HG03565 (cell line): ENCODE results near the gene SAMM50.
"Not testable (repeated sequence)": the region's sequence is repeated elsewhere in the genome, so short reads cannot be mapped to it uniquely, and the experiment has no call there.

Experiments
- ATAC-seq: cut with Tn5 transposase; IDR thresholded peaks from one replicate; pipeline ENCODE4 v1.9.1; 2021; ENCODE audit warnings: mild to moderate bottlenecking, moderate library complexity; ENCODE audit not compliant: unreplicated experiment

The SAMM50 gene

DNA sequence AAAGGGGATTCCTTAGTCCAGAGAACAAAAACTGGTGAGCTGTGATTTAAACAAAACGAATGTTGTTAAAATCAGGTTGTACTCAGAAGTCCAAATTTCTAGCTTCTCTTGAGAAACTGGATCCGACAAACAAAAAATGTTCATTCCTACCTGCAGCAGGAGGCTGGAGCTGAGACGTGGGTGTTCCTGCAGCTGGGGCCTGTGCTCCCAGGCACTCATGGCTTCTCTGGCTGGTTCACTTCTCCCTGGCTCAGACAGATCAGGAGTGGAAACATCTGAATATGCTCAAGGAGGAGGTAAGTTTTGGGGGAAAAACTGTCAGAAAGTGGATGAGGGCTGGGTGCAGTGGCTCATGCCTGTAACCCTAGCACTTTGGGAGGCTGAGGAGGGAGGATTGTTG, 44.1 kb downstream of the SAMM50 start:
- ATAC-seq = no peak

DNA sequence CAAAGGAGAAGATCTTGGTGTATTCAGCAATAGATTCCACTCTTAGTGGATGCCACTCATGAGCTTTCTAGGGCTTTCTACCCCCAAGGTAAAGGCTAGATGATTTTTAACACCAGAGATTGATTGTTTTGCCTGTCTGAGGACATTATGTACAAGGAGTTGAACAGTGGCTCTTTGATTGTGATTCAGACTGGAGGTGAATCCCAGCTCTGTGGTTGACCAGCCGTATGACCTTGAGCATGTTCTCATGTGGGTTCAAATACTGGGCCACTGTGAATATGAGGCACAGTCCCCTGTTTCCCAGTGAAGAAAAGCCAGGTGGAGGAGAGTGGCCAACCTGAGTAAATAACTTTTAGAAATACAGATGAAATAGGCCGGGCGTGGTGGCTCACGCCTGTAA, 44.9 kb downstream of the SAMM50 start:
- ATAC-seq = no peak

DNA sequence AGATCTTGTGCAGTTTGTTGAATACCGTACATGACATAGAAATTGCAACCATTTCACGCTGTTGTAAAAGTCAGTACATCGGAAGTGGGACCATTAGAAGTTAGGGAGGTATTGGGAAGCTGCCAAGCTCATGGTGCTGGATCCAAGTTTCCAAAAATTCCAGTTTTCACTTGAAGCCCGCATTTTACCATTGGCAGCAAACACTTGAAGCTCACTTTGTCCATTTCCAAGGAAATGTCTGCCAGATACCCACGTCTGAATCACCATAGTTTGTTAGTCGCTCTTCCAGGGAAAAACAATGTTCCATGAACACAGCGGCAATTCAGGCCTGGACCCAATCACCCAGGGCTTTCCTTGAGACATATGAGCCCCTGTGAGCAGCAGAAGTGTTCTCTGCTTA, 46.3 kb downstream of the SAMM50 start:
- ATAC-seq = no peak

DNA sequence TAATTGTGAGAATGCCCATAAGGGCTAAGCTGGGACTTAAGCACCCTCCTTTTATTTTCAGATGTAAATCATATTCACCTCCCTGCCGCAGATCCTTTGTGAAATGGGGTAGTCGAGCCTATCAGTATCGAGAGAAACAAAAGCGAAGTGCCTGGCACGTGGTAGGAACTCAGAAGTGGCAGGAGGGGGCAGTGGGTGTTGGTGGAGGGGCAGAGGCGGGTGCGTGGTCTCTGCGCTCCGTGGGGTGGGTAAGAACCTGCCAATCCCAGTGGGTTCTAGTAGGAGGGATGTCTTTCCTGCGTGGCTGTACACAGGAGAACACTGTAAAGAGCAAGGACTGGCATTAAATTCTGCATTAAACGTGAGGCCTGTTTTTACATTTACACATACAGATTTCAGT, 47.1 kb downstream of the SAMM50 start:
- ATAC-seq = no peak

DNA sequence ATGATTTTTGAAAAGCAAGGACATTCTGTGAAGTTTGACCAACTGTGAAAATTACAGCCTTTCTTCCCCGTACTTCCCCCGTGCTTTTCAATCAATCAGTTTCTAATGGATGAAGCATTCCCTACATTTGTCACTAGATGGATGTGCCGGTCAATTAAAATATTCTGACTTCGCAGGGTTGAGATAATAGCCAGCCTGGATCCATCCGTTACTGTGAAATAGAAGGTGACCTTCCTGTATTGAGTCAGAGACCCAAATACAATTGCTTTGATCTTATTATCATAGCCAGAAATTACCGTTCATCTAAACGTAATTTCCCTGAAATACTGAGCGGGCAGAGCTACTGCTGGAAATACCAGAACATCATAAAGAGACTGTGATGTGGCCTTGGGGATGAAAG, 47.8 kb downstream of the SAMM50 start:
- ATAC-seq = no peak

DNA sequence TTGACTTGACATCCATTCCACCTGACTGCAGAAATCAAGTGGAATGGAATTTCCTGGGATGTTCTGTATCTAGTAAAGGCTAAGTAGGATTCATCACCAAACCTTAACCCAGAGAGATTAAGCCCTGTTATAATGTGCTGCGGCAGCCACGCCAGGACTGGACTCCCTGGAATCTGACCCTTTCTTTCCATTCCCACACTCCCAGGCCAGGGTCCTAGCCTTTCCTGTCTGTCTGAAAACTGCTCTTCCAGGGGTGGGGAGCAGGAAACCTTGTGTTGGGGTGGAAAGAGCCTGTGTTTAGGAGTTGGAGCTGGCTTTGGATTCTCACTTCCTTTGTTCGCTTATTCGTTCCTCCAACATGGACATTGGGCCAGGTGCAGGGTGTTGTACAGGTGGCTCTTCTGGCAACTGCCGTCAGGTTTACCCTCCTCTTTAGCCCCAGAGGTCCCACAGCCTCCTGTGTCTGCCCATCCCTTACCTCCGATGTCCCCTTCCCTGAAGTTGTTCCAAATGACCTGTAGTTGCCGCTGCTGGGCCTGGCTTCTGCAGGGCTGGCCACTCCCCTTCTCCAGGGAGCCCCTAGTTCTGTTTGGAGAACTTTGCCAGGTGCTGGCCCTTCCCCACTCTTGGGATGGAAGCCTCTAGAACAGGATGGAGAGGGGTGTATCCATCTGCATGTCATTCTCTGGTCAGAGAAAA, 48.3 kb downstream of the SAMM50 start:
- no peak for ATAC-seq

DNA sequence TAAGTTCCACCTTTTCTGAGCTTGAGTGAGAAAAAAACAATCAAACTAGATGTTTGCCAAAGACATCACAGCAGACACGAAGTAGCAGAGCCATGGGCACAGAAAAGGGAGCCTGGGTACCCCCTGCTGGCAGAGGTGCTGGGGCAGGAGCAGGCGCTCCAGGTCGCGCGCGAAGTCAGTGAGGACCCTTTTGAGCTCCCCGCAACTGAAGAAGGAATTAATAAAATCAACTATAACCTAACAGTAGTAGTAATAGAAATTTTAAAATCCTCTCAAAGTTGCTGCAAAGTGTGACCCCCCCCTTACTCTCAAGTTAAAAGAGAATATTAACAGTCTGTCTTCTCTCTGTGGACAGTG, 48.8 kb downstream of the SAMM50 start:
- ATAC-seq = no peak

DNA sequence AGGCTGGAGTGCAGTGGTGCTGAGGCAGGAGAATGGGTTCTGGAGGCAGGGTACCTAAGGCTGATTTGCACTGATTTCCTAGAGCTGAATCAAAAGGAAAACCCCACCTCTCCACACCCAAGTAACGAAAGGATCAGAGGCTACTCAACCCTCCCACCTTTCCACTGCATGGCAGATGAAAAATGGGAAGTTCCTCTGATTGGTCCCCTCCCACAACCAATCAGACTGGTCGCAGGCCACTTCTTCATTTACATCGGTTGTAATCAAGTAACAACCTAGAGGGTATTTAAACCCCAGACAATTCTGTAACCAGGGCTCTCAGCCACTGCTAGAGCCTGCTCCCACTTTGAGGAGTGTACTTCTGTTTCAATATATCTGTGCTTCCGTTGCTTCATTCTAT, 50.3 kb downstream of the SAMM50 start:
- ATAC-seq = no peak

DNA sequence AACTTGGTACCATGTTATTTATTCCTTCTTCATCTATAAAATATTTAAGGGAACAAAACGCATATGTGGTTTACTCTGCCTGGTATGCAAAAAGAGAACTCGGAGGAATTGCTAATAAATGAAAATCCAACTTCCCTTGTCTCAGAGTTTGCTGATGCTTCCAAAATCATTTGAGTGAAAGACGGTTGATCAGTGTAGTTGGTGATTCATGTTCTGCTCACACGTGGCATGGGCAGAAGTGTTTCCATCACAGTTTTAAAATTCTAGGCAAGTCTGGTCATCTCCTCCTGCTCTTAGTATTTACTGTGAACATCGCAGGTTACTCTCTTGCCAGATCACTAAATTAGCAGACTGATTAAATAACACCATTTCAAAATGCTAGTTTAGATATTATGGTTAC, 56.9 kb downstream of the SAMM50 start:
- ATAC-seq = no peak

DNA sequence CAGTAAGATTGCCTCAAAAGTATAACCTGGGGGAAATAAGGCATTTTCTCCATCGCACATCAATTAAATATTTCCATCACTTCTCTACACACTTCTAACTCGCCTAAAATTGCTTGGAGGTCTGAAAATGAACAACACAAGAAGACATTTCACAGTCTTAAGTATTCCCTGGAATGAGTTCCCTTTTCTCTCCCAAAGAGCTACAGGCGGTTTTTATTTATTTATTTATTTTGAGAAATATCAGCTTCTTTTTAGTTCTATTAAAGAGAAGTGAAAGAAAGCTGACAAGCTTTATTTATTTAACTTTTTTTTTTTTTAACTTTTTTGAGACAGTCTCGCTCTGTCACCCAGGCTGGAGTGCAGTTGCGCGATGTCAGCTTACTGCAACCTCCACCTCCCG, 57.3 kb downstream of the SAMM50 start:
- ATAC-seq = no peak

DNA sequence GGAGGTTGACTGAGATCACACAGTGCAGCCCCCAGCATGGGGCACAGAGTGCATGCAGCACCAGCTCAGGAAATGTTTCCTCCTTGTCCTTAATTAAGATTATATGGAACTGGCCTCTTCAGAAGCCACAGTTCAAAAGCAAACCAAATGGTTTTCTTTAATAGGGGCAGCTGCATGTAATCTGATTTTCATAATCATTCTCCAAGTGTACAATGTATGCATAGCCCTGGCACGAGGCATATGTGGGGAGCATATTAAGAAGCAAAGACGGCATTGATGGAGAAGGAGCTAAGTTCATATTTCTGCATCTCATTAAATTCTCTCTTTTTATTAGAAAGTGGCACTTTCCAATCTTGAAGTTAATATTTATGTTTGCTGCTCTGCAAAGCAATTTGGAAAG, 59.0 kb downstream of the SAMM50 start:
- ATAC-seq = no peak

DNA sequence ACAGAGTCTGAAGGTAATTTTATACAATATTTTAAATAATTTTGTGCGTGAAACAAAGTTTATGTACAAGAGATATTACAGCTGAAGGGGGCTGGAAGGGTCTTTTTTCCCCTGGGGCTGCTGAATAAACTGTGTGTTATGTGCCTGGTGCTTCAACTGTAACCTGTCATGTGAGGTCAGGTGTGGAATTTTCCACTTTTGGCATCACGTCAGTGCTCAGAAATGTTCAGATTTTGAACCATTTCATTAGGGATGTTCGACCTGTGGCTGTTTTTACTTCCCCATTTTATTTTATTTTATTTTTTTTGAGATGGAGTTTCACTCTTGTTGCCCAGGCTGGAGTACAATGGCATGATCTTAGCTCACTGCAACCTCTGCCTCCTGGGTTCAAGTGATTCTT, 61.3 kb downstream of the SAMM50 start:
- not testable (repeated sequence) for ATAC-seq

DNA sequence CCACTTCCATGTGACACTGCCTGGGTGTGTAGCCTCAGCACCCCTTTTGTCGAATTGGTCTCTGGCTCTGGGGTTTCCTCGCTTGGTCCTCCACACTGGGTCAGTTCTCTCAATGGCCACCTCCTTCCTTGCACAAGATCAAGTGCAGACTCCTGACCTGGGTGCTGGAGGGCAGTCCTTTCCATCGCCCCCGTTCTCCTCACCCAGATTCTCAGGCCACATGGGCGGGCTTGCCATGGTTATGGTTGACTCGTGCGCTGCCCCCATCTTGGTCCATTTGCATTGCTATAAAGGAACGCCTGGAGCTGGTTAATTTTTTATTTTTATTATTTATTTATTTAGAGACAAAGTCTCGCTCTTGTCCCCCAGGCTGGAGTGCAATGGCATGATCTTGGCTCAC, 63.4 kb downstream of the SAMM50 start:
- ATAC-seq = no peak

DNA sequence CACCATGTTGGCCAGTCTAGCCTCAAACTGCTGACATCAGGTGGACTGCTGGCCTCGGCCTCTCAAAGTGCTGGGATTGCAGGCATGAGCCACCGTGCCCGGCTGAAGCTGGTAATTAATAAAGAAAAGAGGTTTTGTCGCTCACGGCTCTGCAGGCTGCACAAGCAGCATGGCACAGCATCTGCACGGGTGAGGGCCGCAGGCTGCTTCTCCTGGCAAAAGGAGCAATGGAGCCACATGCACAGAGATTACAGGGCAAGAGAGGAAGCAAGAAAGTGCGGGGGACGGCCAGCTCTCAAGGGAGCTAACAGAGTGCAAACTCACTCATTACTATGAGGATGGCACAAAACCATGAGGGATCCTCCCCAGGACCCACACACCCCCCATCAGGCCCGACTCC, 64.2 kb downstream of the SAMM50 start:
- ATAC-seq = no peak

DNA sequence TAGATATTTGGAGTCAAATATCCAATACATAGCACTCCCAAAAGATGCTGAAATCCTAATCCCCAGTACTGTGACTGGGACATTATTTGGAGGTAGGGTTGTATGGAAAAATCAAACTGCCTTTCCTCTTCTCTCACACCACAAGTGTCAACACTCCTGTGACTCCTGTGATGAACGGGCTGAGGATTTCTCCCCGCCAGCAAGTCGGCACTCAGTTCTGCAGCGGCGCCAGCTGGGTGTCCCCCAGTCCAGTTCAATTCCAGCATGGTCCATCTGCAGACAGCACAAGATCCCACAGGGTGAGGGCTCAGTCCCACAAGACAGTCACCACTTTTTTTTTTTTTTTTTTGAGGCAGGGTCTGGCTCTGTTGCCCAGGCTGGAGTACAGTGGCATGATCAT, 64.6 kb downstream of the SAMM50 start:
- no peak for ATAC-seq

DNA sequence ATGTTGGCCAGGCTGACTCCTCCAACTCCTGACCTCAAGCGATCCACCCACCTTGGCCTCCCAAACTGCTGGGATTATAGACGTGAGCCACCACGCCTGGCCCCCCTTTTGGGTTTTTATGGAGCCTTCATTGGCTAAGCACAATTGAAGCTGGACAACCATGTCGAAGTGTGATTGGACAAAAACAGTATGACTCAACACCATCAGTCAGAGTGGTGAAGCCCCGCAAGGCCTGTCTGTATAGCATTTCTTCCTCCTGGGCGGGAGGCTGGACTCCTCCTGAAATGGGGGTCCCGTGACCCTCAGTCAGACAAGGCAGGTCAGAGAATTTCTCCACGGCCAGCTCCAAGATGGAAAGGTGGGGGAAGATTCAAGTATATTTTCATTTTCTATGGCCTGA, 65.7 kb downstream of the SAMM50 start:
- ATAC-seq = no peak

DNA sequence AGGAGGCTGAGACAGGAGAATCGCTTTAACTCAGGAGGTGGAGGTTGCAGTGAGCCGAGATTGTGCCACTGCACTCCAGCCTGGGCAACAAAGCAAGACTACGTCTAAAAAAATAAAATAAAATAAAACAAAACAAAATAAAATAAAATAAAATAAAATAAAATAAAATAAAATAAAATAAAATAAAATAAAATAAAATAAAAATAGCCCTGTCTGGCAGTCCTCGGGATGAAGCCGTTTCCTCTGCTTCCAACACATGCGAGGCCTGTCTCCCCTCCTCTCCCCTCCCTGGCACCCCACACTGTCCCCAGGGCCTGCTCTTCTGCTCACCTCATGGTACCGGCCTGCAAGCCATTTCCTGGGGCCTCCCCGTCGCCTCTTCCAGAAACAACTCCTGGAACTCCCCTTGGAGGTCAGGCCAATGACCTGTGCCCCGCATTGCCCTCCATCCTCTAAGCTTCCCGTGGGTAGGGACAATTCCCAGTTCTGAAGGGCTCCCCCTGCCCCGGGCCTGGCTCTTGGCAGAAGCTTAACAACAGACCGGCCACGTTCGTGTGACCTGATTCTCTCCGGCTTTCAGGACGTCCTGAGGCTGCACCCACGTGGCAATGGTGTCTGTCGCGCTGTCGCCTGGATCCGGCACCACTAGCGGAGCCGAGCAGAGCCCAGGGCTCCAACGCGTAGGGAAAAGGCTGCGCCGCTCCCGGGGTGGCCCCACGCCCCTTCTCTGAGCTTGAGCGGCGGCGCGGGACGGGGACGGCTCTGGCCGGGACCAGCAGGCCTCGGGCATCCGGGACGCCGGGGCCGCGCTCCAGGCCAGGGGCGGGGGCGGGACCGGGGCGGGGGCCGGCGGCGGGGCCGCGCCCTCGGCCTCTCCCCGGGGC, 68.4 kb downstream of the SAMM50 start:
- no peak for ATAC-seq

DNA sequence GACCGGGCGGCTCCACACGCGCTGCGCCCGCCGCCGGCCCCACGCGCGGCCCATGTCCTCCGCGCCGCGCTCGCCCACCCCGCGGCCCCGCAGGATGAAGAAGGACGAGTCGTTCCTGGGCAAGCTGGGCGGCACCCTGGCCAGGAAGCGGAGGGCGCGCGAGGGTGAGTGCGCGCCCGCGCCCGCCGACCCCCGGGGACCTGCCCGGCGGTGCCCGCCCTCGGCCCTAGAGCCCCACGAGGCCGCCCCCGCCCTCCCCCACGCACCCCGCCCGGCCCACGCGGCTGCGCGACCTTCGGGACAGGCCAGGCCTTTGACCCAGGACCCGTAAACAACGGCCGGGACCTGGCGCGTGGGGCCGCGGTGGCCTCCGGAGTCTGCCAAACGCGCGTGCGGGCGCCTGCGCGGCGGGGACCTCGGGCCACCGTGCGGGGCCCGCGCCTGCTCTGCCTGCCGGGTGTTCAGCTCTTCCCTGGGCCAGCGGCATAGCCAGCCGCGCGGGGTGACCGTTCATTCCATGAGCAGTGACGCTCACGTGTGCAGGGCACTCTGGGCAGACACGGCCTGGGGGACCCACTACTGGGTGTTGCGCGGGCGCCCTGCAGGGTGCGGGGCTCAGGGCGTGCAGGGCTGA, 69.2 kb downstream of the SAMM50 start, which contains the start of gene PARVB:
PARVB (plus strand) TSS at position 15 of the 634 bp plus-strand sequence; CDS start at position 53, 38 bp downstream.
- ATAC-seq = no peak

DNA sequence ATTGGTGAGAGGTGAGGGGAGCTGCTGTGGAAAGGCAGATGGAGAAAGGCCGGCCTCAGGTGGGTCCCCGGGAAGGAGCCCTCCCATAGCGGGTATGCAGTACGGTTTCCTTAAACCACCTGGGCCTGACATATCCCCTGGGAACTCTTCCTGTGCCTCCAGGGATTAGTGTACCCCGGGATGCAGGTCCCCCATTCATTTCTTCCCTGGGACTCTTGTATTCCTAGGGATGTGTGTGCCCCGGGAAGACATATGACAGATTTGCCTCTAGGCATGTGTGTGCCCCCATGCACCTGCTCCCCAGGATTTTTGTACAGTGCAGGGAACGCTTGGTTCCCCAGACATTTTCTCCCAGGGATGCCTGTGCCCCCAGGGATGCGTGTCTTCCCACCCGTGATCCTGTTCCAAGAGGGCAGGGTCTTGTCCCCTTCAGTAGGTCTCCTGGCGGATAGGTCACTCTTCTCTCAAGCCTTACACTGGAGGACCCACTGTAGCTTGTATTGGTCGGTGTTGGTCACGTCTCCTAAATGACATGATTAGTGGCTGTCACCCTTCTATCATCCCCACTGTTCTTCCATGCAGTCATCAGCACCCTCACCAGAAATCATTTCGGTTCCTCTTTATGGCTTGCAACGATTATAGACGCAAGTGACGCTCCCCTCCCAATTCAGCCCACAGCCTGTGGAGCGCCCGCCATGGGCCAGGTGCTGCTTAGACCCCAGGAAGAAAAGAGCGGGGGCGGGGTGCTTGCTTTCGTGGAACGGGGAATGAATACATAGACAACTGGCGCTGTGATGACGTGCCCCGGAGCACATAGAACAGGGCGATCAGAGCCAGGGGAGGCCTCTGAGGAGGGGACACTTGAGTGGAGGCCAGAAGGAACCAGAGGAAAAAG, 70.2 kb downstream of the SAMM50 start:
- ATAC-seq = peak; percentile 47

DNA sequence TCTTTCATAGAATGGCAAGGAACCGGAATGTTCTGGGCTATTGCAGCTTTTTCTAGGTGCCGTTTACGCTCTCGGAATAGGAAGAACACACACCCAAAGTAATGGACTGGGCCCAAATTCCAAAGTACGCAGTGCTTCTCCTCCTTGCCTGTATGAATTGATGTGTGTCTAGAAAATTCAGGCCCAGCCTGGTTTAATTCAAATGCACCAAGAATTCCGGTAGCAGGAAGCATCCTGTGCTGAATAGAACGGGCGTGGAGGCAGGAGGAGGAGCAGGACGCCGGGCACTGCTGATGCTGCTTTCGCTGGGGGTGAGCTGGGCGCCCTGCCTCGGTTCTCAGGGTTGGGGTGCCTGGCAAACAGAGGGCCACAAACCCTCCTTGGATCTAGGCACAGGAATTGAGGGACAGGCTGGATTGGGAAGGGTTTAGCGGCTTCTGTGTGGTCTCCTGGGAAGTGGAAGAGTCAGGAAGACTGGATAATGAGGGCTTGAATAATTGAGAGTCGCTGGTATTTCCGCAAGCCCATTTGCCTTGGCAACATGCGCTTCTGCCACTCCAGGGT, 70.9 kb downstream of the SAMM50 start:
- ATAC-seq = no peak
